Stimulated activated CD4-positive, alpha-beta T cell treated with anti-CD3 and anti-CD28 coated beads, Interleukin-15, amount 100 ng/mL, for 1 hour (primary cell): ENCODE results near the gene LATS2.
A peak's percentile ranks its signal among the peaks of the same experiment; 100 is the strongest.
"Not testable (repeated sequence)": the region's sequence is repeated elsewhere in the genome, so short reads cannot be mapped to it uniquely, and the experiment has no call there.

Source experiments
- DNase-seq, 2 donors: peaks; one replicate each; pipeline ENCODE4 v3.0.0-alpha.2; 2020; ENCODE audit warnings: low read depth in 1 of 2, low spot score in 1 of 2

Gene LATS2

DNA sequence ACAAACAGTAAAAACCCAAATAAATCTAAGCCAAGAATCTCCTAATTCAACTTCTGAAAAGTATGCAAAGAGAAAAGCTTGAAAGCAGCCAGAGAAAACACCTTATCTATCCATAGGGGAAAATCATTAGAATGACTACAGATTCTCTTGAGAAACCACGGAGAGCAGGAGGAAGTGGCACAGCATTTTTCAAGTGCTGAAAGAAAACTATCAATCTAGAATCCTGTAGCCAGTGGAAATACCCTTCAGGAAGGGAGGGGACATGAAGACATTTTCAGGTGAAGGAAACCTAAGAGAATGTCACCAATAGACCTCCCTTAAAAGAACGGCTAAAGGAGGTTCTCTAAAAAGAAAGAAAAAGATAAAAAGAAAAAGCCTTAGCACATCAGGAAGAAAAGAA is 92.6 kb downstream of the LATS2 start:
- DNase-seq: no peak

DNA sequence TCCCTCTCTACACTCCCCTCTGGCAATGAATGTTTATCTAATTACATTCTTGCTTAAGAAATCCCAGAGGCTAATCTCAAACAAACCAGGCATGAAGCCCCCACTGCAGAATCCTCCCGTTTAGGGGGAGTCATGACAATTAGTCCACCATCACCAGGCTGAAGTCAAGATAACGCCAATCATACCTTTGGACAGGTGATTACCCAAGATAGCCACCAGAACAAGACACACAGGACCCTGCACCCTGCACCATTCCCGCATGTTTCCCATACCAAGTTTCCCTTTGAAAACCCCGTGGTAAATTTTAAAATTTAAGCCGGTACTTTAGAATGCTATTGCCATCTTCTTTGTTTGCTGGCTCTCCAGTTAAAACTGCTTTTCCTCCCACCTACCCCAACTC is 94.0 kb downstream of the LATS2 start:
- DNase-seq: no peak

DNA sequence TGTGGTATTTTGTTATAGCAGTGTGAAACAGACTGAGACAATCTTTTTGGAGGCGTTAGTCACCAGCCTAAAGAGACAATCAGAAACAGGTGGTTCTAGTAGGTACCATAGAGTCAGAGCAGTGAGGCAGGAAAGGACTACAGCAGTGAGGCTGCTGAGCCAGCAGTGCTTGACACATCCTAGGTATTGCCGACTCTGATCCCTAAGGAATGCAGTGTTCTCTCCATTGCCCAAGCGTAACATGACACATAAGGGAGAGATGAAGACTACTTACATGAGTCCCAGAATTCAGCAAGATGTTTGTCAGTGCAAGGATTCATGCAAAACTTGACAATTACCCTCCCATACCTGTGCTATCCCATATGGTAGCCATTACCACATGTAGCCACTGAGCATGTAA is 96.5 kb downstream of the LATS2 start:
- no peak for DNase-seq

DNA sequence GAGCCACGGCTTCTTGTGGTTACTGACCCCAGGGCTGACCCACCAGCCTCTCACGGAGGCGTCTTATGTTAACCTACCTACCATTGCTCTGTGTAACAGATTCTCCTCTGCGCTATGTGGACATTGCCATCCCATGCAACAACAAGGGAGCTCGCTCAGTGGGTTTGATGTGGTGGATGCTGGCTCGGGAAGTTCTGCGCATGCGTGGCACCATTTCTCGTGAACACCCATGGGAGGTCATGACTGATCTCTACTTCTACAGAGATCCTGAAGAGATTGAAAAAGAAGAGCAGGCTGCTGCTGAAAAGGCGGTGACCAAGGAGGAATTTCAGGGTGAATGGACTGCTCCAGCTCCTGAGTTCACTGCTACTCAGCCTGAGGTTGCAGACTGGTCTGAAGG is 99.7 kb downstream of the LATS2 start:
- DNase-seq: not testable (repeated sequence)

DNA sequence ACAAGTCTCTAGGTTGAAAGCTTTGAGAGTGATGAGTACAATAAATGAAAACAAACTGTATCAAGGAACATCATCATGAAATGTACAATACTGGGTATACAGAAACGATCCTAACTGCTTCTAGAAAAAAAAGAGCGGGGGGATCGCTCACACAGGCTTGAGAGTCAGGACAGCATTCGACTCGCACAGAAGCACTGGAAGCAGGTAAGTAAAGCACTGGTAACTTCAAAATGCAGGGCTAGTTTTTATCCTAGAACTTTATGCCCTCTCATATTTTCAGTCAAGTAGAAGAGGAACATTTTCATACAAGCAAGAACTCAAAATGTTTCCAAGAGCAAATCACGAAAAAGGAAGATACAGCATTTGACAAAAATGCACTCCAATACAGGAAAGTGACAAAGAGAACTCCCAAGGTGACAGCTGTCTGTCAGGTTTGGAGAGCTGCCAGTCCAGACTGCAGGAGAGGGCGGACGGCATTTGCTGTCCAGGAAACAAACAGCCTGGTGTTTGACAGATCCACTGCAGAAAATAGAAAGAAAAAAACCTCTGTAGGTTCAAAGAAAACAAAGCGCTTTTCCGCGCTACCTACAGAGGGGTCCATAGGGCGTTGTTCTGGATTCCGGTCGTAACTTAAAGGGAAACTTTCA is 100.6 kb downstream of the LATS2 start:
- no peak for DNase-seq

DNA sequence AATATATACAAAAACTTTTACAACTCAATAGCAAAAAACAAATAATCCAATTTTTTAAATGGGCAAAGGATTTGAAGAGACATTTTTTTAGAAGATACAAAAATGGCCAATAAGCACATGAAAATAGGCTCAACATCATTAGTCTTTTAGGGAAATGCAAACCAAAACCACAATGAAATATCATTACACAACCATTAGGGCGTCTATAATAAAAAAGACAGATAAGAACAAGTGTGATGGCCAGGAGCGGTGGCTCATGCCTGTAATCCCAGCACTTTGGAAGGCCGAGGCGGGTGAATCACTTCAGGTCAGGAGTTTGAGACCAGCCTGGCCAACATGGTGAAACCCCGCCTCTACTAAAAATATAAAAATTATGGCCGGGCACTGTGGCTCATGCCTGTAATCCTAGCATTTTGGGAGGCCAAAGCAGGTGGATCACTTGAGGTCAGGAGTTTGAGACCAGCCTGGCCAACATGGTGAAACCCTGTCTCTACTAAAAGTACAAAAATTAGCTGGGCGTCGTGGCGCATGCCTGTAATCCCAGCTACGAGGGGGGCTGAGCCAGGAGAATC is 104.3 kb downstream of the LATS2 start:
- DNase-seq: not testable (repeated sequence)

DNA sequence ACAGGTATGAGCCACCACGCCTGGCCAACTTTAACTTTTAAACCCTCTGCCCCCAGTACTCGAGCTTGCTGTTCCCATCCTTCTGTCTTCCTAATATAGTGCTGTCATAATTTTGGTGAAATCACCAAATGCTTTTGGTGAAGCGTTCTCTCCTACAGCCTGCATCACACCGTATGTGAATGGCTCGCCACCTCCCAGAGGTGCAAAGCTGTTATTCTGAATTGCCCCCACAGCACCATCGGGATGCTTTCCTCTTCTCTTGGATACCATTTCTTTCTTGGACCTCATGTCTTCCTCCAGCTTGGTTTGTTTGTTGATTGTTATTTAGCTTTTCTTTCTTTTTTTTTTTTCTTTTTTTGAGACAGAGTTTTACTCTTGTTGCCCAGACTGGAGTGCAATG is 105.9 kb downstream of the LATS2 start:
- no peak for DNase-seq

DNA sequence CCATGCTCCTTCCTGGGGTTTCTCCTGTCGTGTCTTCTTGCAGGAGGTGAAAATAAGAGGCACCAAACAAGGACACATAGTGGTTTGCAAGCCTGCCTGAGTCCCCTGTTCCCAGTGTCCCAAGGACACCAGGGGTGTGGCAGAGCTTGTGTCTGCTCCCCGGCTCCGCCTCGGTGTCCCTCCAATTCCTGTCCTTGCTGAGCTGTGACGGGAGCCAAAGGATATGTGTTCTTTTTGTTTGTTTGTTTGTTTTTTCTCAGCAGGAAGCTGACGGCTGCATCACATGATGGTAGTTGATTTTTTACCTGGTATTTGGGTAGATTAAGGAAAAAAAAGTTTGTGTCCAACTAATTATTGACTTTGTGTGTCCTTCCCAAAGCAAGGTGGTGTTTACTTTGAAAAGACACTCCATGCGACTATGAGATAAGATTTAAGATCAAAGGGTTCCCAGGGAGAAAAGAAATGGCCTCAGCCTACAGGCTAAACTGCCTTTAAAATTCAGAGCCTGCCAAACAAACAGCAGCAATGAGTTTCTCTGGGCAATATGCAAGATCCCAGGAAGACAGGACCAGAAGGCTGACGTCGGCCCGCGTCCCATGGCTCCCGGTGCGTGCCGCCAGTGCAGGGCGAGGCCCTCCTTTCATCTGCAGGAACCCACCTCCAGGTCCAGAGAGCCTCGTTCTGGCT is 108.0 kb downstream of the LATS2 start:
- no peak for DNase-seq

DNA sequence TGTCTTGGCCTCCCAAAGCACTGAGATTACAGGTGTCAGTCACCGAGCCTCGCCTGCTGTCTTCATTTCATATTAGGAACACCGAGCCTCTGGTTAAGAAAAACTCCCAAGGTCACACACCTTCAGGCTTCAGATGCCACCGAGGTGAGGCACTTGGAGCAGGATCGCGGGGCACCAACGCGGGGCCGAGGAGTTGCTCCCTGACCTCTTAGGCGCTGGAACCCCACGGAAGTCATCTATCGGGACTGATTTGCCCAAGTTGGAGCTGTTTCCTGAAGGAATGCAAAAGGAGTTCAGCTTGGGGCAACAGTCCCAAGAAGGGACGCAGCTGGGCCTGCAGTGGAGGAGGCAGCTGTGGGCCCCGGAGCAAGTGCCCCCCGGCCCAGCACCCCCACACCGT is 108.5 kb downstream of the LATS2 start:
- no peak for DNase-seq

DNA sequence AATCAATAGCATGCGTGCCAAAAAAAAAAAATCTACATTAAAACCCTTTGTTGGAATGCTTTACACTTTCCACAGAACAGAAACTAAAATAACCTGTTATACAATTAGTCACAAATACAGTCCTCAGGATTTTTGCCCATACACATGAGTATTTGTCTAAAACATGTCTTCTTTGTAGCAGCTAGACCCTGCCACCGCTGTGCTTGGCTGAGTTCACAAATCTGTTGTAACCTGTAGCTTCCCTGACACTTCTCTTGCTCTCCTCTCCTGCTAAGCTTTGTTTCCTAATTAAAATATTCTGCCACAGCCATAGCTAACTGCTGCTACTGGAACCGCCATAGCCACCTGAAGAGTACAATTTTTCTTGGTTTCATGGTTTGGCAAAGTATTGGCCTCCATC is 113.4 kb downstream of the LATS2 start:
- not testable (repeated sequence) for DNase-seq

DNA sequence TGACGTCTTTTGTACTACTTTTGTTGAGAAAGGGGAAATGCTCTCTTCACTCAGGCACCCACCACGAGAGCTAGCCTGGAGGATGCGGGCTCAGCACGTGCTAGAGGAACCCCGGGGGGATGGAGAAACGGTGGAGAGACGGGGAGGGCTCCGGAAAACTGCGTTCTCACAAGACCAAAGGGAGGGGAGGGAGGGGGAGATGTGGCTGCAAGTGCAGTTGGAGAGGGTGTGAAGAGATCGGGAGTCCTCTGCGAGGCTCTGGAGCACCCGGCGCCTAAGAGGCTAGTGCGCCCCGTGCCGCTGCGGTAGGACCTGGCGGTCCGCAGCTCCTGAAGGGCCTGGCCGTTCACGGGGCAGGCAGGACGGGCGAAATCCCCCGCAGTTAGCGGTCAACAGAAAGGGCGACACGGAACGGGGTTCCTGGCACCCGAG is 115.4 kb downstream of the LATS2 start:
- DNase-seq: no peak

DNA sequence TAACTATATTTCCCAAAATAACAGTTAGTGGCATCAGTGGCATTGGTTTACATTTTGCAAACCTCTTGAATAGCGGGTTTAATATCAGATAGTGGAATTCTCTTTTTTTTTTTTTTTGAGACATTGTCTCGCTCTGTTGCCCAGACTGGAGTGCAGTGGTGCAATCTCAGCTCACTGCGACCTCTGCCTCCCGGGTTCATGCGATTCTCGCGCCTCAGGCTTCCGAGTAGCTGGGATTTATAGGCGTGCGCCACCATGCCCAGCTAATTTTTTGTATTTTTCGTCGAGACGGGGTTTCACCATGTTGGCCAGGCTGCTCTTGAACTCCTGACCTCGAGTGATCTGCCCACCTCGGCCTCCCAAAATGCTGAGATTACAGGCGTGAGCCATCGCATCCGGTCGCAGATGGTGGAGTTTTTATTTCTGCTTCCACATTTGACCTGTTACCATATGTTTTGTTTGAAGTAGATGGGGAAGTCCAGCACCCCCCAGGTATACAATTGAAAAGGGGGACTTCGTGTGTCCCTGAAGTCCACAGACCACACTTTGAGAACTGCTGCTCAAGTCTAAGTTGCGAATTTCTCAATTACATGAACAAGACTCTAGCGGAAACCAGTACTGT is 118.3 kb downstream of the LATS2 start:
- DNase-seq: no peak

DNA sequence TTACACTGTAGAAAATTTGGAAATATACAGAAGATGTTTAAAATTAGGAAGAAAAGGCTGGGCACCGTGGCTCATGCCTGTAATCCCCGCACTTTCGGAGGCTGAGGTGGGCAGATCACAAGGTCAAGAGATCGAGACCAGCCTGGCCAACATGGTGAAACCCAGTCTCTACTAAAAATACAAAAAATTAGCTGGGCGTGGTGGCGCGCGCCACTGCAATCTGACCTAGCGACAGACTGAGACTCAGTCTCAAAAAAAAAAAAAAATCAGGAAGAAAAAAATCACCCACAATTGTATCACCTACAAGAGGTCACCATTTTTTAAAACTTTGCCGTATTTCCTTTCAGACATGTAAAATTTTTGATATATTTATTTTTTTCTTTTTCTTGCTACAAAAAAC is 120.9 kb downstream of the LATS2 start:
- not testable (repeated sequence) for DNase-seq

DNA sequence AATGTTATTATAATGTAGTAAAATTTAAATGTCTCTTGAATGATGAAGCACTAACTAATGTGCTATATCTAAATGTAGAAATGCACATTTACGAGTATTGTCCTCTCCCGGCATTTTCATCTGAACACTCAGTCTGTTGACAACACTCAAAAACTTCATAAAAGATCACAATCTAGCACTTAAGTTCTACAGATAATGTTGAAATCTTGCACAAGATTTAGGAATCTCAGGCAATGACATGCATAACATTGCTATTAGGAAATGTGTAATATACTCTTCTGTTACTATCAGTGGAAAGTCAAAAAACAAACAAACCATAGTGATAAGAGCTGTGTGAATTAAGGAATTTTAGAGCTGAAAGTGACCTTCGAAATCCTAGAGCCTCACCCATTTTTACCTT is 121.3 kb downstream of the LATS2 start:
- DNase-seq: no peak

DNA sequence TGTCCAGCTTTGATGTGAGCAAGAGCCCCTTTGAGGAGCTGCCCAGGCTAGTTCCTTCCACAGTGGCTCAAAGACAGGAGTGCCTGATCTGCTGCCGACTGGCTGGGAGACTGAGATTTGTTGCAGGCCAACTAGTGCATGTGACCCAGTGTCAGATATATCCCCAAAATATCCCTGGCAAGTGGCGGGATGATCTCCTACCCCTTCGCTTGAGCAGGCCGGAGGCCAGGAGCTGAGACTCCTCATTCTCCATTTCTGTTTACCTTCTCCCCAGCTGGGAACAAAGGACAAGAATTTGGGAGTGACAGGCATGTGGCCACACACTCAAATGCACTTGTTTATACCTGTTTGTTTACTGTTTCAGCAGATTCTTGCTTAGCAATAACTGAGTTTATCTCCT is 121.7 kb downstream of the LATS2 start:
- no peak for DNase-seq

DNA sequence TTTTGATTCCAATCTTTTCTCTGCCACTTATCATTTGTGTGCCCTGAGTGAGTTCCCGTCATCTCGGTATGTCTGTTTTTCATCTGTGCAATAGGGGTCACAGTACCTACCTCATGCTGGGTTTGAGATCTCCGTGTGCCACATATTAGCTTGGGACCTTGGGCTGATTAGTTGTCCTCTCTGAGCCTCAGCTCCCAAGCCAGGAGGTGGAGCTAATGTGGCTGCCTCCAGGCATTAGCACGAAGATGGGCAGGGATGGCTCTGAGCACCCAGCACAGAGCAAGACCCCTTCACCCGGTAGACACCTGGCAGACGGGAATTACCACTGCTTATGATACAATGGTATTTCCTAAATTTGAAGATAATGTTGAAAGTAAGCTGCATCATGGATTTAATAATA is 123.1 kb downstream of the LATS2 start:
- DNase-seq: no peak

DNA sequence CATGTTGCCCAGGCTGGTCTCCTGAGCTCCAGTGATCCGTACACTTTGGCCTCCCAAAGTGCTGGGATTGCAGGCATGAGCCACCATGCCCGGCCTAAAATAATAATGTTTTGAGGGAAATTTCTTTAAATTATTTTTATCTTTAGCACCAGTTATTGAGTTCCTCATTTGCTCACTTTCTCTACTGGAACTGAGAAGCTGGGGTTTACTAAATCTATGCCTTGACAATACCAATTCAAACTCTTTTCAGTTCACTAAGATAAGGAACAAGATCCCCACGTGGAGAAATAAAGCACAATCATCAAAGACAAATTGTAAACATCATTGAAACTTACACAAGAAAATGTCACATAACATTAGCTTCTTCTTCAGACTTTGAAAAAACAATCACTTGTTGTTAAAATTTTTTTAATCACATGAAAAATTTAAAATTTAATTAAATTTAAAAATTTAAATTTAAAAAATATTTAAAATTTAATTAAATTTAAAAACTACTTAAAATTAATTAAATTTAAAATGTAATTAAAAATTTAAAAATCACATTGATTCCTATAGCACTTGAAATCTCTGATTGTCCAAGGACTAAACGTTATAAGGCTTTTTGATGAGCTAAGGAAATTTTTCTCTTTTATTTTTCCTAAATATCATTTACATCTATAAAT is 133.7 kb downstream of the LATS2 start:
- DNase-seq: no peak

DNA sequence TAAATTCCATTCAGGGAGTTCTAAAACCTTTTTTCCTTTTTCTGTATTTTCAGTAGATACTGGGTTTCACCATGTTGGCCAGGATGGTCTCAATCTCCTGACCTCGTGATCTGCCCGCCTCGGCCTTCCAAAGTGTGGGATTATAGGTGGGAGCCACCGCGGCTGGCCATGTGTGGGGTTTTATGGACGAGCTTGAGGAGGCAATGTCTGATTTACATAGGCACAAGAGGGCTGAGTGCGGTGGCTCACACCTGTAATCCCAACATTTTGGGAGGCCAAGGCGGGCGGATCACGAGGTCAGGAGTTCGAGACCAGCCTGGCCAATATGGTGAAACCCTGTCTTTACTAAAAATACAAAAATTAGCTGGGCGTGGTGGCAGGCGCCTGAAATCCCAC is 136.0 kb downstream of the LATS2 start:
- not testable (repeated sequence) for DNase-seq

DNA sequence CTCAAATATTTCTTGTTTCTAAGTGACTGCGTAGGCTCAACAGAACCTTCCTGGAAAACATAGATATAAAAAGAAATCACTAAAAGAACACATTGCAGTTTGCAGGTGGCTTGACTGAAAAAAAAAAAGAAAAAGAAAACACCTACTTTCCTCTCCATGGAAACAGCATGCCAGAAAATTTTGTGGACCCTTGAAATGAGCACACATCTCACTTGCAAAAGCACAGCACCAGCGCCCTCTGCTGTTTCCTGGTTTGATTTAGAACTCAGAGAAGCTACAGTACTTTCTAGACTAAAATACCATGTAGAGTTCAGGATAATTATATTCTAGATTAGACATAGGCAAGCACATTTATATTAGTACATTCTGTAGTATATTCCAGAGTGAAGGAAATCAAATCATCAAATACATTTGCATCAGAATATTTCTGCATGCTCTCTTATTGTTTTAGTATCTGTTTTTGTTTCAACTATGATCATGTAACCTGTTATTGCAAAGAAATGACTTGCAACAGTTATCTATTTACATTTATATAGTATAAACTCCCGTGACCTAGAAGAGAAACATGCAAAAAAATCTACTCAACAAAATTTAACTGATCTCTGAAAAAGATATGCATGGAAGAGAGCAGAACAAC is 136.5 kb downstream of the LATS2 start:
- peak; percentile 27 to 38 for DNase-seq

DNA sequence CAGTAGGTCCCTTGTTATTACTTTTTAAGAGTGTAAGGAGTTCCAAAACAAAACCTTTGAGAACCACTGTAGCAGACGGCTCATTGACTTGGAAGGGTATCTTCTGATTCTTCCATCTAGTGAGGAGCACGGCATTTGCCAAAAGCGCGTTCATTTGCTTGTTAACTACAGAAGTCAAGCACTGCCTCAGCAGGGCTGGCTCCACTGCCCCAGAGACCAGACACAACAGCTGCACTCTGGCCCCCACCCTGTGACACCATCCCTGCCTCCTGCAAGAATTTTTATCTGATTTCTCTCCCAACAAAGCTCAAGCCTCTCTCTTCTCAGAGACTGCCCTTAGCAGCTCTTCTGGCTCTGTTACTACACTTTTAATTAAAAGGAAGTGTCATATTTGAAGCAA is 138.1 kb downstream of the LATS2 start:
- no peak for DNase-seq
